Measurements from ENCODE around the gene MRAS.
A peak's percentile ranks its signal among the peaks of the same experiment; 100 is the strongest.
"Not testable (repeated sequence)": the region's sequence is repeated elsewhere in the genome, so short reads cannot be mapped to it uniquely, and the experiment has no call there.

Gene MRAS

DNA sequence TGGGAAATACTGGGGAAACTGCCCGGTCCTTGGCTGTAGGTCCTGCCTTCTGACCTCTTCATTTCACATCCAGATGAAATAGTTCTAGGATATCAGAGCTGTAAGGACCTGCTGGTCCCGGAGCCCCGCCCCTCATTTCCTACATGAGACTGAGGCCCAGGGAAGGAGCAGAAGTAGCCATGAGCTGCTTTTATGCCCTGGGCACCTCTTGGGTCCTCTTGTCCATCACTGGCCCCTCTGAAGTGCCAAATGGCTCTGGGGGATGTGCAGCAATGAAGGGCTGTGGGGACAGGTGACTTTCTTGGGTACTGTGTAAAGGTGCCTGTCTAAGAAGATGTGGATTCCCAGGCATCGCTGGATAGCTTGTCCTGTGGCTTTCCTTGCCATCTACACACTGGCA is 45.8 kb downstream of the MRAS start:
- DNase-seq, result no peak

DNA sequence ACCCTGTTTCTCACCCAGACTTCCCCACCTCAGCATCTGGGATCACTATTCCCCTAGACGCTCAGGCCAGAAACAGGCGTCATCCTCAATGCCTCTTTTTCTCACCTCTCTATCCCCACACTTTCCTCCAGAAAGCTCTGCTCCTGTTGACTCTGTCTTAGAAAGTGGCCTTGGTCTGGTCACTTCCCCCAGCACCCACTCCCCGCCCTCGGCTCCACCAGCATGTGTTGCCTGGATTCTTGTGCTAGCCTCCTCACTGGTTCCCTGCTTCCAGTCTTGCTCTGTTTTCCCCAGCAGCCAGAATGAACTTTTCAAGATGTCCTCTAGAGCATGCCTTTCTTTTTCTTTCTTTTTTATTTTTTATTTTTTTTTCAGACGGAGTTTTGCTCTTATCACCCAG is 46.3 kb downstream of the MRAS start:
- DNase-seq, result no peak

DNA sequence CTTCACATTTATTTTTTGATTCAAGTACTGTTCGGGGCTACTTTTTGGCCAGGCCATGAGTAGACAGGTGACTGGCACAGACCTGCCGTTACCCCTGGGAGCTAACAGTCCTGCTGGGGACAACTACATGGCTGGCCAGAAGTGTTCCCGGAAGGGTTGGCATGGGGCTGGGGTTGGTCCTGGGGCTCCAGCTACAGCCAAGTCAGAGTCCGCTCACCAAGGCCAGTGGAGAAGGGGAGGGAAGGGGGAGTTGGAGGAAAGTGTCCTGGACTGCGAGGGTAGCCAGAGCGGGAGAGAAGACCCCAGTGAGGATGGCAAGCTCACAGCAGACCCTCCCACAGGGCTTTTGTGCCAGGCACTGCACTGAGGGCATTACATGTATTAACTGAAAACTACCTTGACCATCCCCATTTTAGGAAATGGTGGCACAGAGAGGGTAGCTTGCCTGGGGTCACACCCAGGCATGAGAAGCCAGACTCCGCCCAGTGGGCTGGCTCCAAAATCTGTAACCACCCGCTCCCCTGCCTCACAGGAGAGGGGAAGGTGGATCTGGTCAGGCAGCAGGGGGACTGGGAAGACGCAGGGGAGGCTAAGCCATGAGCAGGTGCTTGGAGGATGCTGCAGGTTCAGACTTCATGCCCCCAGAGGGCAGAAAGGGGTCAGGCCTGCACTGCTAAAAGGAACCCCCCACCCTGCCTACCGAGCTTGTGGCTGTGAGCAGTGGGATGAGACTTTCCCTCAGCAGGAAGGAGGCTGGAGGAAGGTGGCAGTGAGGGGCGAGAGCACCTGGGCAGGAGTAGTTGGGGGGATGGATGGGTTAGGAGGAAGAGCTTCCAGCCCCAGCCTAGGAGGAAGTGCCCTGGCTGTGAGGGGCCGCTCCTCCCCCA is 47.7 kb downstream of the MRAS start:
- DNase-seq, result no peak

DNA sequence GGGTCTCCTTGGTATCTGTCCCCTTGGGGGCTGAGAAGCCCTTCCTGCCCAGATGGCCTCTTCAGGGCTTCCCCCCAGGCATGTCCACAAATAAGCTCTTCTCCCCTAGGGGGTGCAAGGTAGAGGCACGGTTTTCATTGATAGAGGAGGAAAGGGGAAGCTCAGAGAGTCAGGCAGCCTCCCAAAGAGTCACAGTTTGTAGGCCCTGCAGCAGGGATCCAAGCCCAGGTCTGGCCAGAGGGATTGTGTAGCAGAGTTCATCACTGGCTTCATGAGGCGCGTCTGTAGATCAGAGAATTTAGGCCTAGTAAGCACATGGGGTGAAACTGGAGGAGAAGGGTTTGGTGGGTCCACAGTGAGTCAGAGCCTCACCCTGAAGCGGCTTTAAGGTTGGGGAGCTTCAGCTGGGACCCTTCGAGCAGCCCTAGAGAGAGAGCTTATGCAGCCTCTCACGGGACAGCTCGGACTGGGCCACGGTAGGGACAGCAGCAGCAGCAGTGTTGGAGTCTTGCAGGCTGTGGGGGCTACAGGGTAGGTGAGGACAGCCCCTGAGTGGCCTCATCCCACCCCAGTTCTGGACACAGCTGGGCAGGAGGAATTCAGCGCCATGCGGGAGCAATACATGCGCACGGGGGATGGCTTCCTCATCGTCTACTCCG is 48.5 kb downstream of the MRAS start:
- DNase-seq, result no peak

DNA sequence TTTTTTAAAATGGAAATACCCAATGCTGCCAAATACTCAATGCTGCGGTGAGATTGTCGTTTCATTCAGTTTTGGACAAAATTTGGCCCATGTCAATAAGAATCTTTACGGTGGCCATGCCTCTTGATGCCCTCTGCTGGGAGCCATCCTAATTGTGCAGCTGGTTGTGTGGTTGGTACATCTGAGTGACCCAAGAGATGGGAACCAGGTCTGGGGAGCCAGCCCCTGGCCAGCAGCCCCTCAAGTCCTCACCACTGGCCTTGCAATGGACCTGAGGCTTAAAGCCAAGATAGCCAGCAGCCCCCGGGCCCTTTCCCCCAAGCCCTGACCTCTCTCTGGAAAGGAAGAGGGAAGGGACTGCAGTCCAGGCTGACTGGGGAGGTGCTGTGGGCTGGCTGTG is 49.6 kb downstream of the MRAS start:
- no peak for DNase-seq

DNA sequence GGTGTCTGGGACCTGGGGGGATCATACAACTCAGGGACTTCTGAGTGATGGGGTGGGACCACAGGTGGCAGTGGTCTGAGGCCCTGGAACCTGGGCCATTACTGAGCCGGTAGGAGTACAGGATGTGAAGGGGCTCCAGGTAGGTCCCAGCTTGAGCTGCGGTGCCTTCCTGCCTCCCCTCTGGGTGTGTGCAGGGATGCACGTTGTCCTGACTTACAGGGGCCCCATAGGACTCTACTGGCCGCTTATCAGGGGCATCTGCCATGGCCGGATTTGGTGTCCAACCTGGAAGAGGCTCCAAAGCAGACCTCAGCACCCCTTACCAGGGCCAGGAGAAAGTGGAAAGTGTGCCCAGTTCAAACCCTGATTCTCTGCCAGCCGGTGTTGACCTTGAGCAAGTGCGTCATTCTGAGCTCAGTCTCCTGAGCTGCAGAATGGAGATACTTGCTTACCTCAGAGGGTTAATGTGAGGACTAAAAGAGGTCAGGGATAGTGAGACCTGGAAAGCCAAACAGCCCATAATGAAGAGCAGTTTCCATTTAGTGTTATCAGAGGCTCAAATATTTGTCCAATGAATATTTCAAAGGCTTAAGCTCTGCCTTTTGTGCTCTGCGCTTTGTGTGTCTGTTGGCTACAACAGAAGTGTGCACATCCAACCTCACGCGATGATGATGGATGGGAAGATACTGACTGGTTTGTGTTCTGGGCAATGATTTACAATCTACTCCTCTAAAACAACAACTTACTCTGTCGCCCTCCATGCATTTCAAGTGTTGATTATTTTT is 50.6 kb downstream of the MRAS start:
- DNase-seq, result no peak

DNA sequence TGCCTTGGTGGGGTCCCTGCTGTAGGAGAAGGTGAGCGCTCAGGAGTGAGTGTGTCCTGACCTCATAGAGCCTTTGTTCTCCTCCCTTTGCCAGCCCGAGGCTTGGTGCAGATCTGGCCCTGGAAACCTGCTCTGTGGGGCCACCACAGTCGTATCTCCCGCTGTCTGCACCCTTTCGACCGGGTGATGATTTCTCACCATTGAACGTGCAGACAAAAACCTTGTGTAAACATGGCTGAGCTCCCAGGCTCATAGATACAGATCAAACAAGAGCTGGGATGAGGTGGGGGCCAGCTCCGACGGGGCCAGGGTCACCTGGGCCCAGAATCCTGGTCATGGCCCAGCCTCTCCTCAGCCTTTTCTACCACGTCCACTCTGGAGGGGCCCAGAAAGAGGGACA is 51.4 kb downstream of the MRAS start:
- no peak for DNase-seq

DNA sequence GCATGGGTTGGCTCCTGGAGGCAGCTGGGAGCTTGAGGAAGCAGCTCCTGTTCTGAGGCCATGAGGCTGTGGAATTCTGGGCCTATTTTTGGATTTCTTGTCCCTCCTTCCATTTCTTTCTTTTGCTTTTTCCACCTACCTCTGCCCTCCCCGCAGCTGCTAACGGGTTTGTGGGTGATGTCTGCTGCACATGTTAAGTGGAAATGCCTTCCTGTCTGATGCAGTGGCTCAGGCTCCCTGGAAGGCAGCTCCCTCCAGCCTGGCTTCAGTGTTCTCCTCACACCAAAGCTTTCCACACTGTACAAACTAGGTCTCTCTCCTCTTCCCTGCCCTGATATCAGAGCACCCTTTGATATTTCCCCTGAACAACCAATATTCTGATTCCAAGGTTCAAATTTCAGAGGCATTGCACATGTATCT is 52.3 kb downstream of the MRAS start:
- DNase-seq, result no peak

DNA sequence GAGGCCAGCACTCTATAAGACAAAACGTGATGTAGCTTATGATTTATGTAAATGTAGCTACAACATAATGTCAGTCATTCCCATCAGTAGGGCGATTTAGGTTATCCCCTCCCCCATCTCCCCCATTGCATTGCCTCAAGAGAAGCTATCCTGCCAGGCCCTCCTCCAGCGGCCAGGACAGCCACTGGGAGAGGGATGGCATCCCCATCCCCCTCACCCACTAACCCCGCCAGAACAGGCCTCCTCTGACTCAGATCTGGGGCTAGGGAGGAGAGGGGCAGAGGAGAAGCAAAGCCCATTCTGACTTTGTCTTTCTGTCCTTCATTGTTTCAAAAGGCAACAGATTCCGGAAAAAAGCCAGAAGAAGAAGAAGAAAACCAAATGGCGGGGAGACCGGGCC is 53.5 kb downstream of the MRAS start:
- no peak for DNase-seq

DNA sequence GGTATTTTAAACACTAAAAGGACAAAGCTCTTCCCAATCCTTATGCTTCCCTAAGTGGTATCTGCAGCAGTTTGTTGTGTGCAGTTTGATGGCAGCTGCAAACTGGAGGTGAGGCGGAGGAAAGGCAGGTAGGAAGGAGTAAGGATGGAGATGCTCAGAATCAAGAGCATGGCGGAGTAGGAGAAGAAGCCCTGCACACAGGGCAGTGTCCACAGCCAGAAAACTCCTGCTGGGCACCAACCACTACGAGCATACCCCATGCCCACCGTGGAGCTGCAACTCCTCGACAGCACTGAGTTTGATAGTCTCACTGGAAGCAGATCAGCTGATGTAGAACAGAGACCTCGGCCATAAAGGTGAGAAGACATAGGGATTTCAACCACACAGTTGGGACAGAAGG is 55.7 kb downstream of the MRAS start:
- no peak for DNase-seq

DNA sequence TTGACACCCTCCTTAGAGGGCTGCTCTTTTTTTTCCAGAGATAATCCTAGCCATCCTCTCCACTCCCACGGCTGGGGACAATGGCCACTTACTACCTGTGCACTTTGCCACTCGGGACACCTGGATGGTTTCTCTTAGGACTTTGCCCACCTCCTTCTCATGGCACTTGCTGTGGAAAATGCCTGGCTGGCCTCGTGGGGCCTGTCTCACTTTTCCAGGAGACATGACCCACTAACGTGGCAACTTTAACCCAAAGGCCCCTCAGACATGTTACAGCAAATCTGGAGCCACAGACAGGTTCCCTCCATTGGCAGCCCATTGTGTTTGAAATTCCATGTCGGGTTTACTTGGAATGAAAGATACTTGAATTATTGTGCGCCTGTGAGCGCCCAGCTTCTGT is 56.6 kb downstream of the MRAS start:
- DNase-seq, result no peak

DNA sequence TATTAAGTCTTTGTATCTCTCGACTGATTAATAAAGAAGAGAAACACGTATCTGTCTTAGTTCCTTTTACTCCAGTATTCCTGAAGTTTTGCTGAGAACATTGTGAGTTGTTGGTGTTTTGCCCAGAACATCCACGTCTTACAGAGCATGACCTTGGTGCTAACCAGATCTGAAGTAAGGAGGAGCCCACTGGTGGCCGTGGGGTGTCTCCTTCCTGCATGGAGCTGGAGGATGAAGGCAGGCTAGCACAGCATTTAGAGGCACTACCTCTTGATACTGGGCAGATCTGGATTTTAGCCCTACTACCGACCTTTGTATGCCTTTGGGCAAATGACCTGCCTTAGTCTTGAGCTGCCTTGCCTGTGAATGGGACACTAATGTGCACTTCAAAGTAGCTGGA is 57.1 kb downstream of the MRAS start:
- no peak for DNase-seq

DNA sequence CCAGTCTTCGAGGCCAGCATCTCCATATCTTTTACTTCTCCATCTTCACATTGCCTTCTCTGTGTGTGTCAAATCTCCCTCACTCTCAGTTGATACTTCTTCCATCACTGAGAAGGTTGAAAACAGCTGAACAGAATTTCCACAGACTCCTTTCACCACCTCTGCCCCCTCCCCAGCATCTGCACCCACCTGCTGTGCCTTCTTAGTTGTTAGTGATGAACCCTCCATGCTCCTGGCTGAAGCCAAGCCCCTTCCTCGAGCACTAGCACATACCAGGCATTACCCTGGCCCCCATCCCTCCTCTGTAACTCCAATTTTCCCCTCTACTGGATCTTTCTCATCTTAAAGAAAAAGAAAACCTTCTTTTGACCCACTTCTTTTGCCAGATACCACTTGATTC is 58.2 kb downstream of the MRAS start:
- no peak for DNase-seq

DNA sequence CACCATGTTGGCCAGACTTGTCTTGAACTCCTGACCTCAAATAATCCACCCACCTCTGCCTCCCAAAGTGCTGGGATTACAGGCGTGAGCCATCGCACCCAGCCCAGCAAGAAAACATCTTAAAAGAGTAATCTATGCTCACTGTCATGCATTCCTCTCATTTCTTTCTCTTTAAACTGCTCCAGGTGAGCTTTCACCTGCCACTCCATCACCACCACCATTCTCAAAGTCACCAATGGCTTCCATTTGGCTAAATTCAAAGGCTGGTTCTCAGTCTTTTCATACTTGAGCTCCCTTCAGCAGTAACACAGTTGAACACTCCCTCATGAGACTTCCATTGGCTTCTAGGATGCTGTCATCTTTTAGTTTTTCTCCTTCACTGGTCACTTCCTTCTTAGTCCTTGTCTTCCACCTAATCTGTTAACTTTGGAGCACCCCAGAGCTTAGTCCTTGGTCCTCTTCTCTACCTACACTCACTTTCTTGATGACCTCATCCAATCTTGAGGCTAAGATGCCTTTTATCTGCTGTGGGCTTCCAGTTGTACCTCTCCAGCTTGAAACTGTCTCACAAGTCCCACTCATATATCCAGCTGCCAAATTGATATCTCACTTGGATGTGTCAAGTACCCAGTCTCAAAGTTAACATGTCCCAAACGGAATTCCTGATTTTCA is 59.0 kb downstream of the MRAS start:
- no peak for DNase-seq

DNA sequence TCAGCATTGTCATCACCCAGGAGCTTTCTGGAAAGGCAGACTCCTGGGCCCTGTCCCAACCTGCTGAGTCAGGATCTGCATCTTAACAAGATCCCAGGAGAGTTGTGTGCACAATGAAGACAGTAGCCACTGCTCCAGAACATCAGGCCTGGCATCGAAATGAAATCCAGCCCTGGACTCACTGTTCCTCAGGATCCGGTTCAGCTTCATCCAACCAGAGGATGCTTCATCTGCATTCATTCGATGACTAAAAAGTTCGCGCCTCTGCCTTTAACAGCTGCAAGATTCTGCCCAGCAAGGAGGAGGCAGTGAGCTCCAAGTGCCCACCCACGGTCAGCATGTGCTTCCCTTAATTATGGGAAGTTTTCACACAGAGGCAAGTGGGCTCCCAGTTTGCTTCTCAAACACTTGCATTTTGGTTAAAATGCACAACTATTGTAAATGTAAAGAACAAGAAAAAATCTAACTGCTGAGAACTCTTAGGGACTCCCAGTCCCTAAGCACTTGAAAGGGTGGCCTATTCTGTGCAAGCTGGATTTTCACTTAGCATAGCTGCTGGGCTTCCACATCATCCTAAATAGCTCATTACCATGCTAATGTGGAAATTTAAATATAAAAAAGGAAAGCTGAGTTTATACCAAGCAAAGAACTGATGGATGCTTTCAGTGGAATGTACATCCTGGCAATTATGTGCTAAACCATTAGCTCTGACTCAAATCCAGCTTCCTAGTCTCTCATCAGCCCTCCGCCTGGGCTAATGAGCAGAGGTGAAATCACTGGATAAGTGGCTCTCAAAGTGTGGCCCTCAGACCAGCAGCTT is 60.6 kb downstream of the MRAS start:
- no peak for DNase-seq

DNA sequence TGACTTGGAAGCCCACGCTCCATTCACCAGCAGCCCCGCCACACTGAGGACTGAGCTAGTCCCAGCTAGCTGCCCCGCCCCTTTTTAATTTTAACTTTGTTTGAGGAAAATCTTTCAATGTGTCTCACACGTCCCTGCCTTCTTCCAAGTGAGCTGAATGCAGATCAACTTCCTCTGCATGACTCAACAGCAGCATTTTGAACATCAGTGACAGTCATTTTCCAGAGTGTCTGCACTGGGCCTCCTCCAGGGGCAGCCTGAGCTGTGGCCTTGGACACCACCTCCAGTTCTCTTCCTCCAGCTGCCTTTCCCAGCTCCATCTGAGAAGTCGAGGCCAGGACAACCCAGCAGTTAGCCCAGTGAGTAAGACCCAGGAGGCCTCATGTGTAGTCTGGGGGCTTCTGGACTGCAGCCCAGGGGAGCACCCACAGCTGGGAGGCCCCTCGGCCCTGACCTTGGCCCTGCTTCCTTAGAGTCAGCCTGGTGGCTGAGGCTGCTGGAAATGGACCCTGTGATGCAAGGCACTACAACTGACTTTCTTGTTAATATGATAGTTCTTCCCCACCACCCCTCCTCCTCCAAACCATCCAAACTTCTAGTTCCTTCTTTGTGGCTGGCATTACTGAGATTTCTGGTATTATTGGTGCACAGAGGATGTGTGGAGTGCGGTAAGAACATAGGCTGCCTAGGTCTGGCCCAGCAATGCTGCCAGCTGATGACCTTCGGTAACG is 64.6 kb downstream of the MRAS start:
- no peak for DNase-seq

DNA sequence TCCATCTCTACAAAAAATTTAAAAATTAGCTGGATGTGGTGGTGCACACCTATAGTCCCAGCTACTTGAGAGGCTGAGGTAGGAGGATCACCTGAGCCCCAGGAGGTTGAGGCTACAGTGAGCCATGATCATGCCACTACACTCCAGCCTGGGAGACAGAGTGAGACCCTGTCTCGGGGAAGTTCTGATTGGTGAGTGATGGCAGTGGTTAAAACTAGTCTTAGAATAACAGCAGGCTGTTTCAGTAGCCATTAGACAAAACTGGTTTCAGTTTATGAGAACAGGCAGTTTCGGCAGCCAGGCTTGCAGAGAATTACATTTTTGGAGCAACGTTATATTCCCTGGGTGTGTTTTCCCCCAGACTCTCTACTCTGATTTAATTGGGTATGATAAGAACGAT is 67.9 kb downstream of the MRAS start:
- DNase-seq, result not testable (repeated sequence)

DNA sequence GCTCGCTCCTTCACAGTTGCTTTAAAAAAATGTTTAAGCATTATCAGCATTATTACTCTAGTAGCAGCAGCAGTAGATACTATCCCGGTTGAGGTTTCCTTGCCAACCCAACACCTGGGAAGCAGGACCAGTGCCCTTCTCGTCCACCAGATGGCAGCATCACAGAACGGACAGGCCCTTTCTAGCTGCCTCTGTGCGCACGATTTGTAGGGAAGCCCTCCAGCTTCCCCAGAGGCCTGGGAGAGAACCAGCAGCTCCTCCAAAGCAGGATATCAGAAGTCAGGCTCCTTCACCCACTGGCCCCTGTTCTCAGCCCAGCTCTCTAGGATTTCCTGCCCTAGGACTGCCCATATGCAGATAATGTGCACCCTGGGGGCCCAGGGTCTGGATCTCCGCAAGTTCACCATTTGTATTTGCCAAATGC is 69.2 kb downstream of the MRAS start:
- peak; percentile 94 for DNase-seq

DNA sequence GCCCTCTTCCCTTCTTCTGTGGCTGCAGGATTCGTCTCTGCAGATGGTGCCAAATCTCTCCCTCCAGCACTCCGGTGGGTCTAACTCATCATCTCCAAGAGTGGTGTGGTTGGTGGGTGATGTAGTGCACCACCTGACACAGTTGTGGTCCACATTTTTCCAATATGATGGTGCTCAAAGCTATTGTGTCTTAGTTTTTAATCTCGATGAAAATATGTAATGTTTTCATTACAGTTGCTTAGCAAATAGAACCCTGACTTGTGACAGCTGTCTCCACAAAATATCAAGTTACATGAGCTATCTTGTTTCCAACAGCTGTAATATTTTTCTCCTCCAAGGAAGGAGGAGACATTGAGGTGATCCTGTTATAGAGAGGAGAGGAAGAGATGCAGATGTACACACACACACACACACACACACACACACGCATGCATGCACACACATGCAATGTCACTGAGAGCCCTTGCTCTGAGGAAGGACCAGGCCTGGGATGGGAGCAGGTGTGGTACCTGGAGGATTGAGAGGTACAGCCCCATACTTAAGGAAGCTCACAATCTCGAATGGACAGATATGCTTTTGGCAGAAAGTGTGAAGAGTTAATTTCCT is 70.3 kb downstream of the MRAS start:
- peak; percentile 97 for DNase-seq

DNA sequence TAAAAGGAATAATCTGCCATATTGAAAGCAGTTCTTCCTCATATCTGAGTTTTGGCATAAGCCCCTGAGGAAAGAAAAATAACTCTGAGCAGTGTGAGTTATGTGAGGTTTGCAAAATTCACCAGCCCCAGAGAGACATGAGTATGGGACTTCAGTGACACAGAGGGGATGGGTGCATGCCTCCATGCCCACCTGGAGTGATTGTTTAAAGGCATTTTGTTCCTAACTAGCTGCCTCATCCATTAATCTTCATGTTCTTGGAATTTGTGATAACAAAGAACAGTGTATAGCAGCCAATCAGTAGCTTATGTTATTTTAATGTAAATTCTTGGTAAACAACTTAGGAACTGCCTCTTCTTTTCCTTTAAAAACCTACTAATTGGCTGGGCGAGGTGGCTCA is 74.9 kb downstream of the MRAS start:
- DNase-seq, result no peak

DNA sequence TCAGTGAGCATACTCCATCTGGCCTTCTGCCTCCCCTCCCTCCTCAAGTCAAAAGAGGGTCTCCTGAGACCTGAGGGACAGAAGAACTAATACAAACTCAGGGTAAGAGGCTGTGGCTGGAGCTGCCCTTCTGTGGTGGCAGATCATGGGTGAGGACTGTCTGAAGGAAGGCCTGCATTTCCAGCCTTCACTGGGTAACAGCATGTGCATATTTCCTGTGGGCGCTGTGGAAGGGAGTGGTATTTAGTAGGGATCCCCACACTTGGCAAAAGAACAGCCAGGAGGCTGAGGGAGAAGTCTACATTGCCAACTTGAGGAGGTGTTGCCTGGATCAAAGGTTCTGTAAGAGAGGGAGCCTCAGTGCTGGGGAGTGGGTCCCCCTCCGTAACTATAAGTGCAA is 75.9 kb downstream of the MRAS start:
- no peak for DNase-seq
